CD14-positive monocyte (primary cell): Measurements from ENCODE around the gene SEMG1. TPM values are rescaled to one million over a fixed set of nuclear protein-coding genes. Genes with fewer than 3 reads are reported as not detected.
A peak's percentile ranks its signal among the peaks of the same experiment; 100 is the strongest.

Source experiments
- DNase-seq, 3 donors: peaks; one replicate each; pipeline ENCODE4 v3.0.0-alpha.2; 2011 to 2022
- H2AFZ ChIP-seq: 2 replicates; pipeline ENCODE4 v1.6.0; 2012; ENCODE audit warnings: mild to moderate bottlenecking, low read depth, low read length, inconsistent platforms; ENCODE audit not compliant: insufficient read depth, poor library complexity, severe bottlenecking
- H3K27ac ChIP-seq, 2 donors: 1 replicate in 1 of 2; 2 replicates in 1 of 2; pipeline ENCODE4 v1.5.1; 2012 to 2013; ENCODE audit warnings: low read length in 2 of 2, control low read depth in 1 of 2, inconsistent platforms in 1 of 2, low read depth in 1 of 2, mild to moderate bottlenecking in 1 of 2
- H3K27me3 ChIP-seq, 2 donors: one replicate each; pipeline versions ENCODE4 v1.6.0 to v1.6.1; 2011 to 2013; ENCODE audit warnings: low read length in 2 of 2; ENCODE audit not compliant: control insufficient read depth in 2 of 2, insufficient read depth in 2 of 2
- H3K36me3 ChIP-seq, 2 donors: replicated peaks in 1 of 2; 1 replicate in 1 of 2; 2 replicates in 1 of 2; pipeline versions ENCODE4 v1.5.1 to v1.6.1; 2012 to 2013; ENCODE audit warnings: low read length in 2 of 2, control low read depth in 1 of 2, inconsistent platforms in 1 of 2, mild to moderate bottlenecking in 1 of 2; ENCODE audit not compliant: insufficient read depth in 2 of 2, control insufficient read depth in 1 of 2
- H3K4me1 ChIP-seq, 2 donors: 1 replicate in 1 of 2; 2 replicates in 1 of 2; pipeline versions ENCODE4 v1.5.1 to v1.6.1; 2012 to 2013; ENCODE audit warnings: low read length in 2 of 2, control low read depth in 1 of 2, inconsistent platforms in 1 of 2, mild to moderate bottlenecking in 1 of 2, moderate library complexity in 1 of 2; ENCODE audit not compliant: insufficient read depth in 2 of 2, control insufficient read depth in 1 of 2
- H3K4me2 ChIP-seq: replicated peaks from 2 replicates; pipeline ENCODE3; 2012; ENCODE audit warnings: low read length, moderate library complexity, mild to moderate bottlenecking; ENCODE audit not compliant: poor library complexity, severe bottlenecking; ENCODE audit errors: extremely low read depth
- H3K4me3 ChIP-seq, 3 experiments: fragments of 200-600 bp in 1 of 3; sonication (generic) in 1 of 3; replicated peaks in 1 of 3; 1 replicate in 2 of 3; 2 replicates in 1 of 3; pipeline ENCODE4 v1.5.1; 2011 to 2013; ENCODE audit warnings: low read length in 3 of 3, mild to moderate bottlenecking in 3 of 3, control low read depth in 2 of 3, low read depth in 2 of 3, inconsistent platforms in 1 of 3, moderate library complexity in 1 of 3
- H3K79me2 ChIP-seq: 2 replicates; pipeline ENCODE4 v1.6.0; 2012; ENCODE audit warnings: mild to moderate bottlenecking, control low read depth, inconsistent platforms, low read length, moderate library complexity; ENCODE audit not compliant: insufficient read depth
- H3K9ac ChIP-seq: 2 replicates; pipeline ENCODE4 v1.6.0; 2017; ENCODE audit warnings: low read length, mild to moderate bottlenecking; ENCODE audit not compliant: insufficient read depth, poor library complexity, severe bottlenecking
- H3K9me3 ChIP-seq, 2 donors: replicated peaks in 1 of 2; 1 replicate in 1 of 2; 2 replicates in 1 of 2; pipeline versions ENCODE4 v1.5.1 to v1.6.1; 2012 to 2013; ENCODE audit warnings: low read length in 2 of 2, control low read depth in 1 of 2; ENCODE audit not compliant: control insufficient read depth in 1 of 2, insufficient read depth in 1 of 2
- H4K20me1 ChIP-seq: 2 replicates; pipeline ENCODE4 v1.6.0; 2012; ENCODE audit warnings: mild to moderate bottlenecking, low read length, control low read depth, moderate library complexity; ENCODE audit not compliant: insufficient read depth
- H3K27ac Mint-ChIP-seq, 7 donors: one replicate each; pipeline ENCODE4 v1.8.0; 2020; ENCODE audit warnings: mild to moderate bottlenecking in 7 of 7, mixed read lengths in 7 of 7, moderate library complexity in 6 of 7, inconsistent platforms in 2 of 7
- H3K27me3 Mint-ChIP-seq, 3 donors: one replicate each; pipeline ENCODE4 v1.8.0; 2021 to 2022; ENCODE audit warnings: low read depth in 3 of 3, mild to moderate bottlenecking in 3 of 3, mixed read lengths in 3 of 3, moderate library complexity in 3 of 3, inconsistent platforms in 1 of 3
- H3K36me3 Mint-ChIP-seq, 2 donors: one replicate each; pipeline ENCODE4 v1.8.0; 2020; ENCODE audit warnings: mixed read lengths in 2 of 2, inconsistent platforms in 1 of 2, mild to moderate bottlenecking in 1 of 2
- H3K4me1 Mint-ChIP-seq: one replicate; pipeline ENCODE4 v1.8.0; 2020; ENCODE audit warnings: mild to moderate bottlenecking, mixed read lengths
- H3K4me3 Mint-ChIP-seq, 2 donors: one replicate each; pipeline ENCODE4 v1.8.0; 2020; ENCODE audit warnings: mild to moderate bottlenecking in 2 of 2, mixed read lengths in 2 of 2, moderate library complexity in 1 of 2
- H3K9me3 Mint-ChIP-seq, 7 donors: one replicate each; pipeline ENCODE4 v1.8.0; 2020 to 2022; ENCODE audit warnings: mixed read lengths in 7 of 7, mild to moderate bottlenecking in 6 of 7, moderate library complexity in 6 of 7, inconsistent platforms in 2 of 7
- WGBS: methylation state at CpG from one replicate; pipeline ENCODE4 v1.1.5; 2013; ENCODE audit warnings: missing lambda C conversion rate; ENCODE audit not compliant: insufficient coverage; 5-methylcytosine and 5-hydroxymethylcytosine counted together
- intact Hi-C, 2 donors: fragments of 100-400 bp; cut with micrococcal nuclease; formaldehyde crosslinking; loops; one replicate each; pipeline versions ENCODE4 v1.15.0 to v1.15.1; 2023
- polyA plus RNA-seq, 3 donors: library from polyadenylated mRNA; depleted of rRNA in 1 of 3; unstranded in 2 of 3; stranded (reverse) in 1 of 3; fragments of 300-500 nt in 2 of 3; fragments of >200 nt in 1 of 3; fragmentation: Illumina TruSeq in 2 of 3; gene quantifications; 1 replicate in 2 of 3; 2 replicates in 1 of 3; pipeline ENCODE4 v1.2.3, GENCODE V29; 2012 to 2021
- TF ChIP-seq, protein P1 (sequence below): fragments of 200-600 bp; IDR thresholded peaks from one replicate; pipeline ENCODE4 v1.8.0; 2022; ENCODE audit warnings: antibody characterized with exemption, mild to moderate bottlenecking

Gene SEMG1
- polyA plus RNA-seq, 3 donors = not detected

- H3K27ac ChIP-seq = no peak overlapping the region
- H3K36me3 Mint-ChIP-seq = no peaks in the 10 kb centered on the region
- H4K20me1 ChIP-seq = no peaks in the 10 kb centered on the region
- H3K27me3 Mint-ChIP-seq = peaks cover 9 to 19% (median 14%) of the 10 kb centered on the region in 3 donors
- H3K27ac Mint-ChIP-seq = no peak overlapping the region
- H3K9me3 ChIP-seq = peaks cover 0 to 4% of the 10 kb centered on the region in 2 donors
- no peak overlapping the region for H3K4me3 ChIP-seq
- no peaks in the 10 kb centered on the region for H3K79me2 ChIP-seq
- no peak overlapping the region for H3K9ac ChIP-seq
- H3K27me3 ChIP-seq = peaks cover 0 to 2% of the 10 kb centered on the region in 2 donors
- no peak overlapping the region for H3K4me3 Mint-ChIP-seq
- no peaks in the 10 kb centered on the region for H3K36me3 ChIP-seq
- DNase-seq = no peak
- no peaks in the 10 kb centered on the region for H3K4me1 ChIP-seq
- no peaks in the 10 kb centered on the region for H3K4me1 Mint-ChIP-seq
- no peak overlapping the region for H3K4me2 ChIP-seq
- TF ChIP-seq, protein P1, sequence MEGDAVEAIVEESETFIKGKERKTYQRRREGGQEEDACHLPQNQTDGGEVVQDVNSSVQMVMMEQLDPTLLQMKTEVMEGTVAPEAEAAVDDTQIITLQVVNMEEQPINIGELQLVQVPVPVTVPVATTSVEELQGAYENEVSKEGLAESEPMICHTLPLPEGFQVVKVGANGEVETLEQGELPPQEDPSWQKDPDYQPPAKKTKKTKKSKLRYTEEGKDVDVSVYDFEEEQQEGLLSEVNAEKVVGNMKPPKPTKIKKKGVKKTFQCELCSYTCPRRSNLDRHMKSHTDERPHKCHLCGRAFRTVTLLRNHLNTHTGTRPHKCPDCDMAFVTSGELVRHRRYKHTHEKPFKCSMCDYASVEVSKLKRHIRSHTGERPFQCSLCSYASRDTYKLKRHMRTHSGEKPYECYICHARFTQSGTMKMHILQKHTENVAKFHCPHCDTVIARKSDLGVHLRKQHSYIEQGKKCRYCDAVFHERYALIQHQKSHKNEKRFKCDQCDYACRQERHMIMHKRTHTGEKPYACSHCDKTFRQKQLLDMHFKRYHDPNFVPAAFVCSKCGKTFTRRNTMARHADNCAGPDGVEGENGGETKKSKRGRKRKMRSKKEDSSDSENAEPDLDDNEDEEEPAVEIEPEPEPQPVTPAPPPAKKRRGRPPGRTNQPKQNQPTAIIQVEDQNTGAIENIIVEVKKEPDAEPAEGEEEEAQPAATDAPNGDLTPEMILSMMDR = no peak
- no CpG with 5 or more reads among the region's 1 CpG for WGBS
- peaks cover 0 to 9% (median 5%) of the 10 kb centered on the region in 7 donors for H3K9me3 Mint-ChIP-seq
- H2AFZ ChIP-seq = no peak overlapping the region
- intact Hi-C loops = no loop called here
Observed at GRCh38 chr20:45173522-45173921, 33.3 kb upstream of the SEMG1 start.

- Mint-ChIP-seq H3K36me3 (no peaks in the 10 kb centered on the region), H3K4me3 (no peak within 1 kb of the TSS), H3K4me1 (peaks cover 7% of the 10 kb centered on the region), H3K27me3 (peaks cover 10 to 11% (median 10%) of the 10 kb centered on the region in 3 donors), H3K27ac (no peak within 1 kb of the TSS), H3K9me3 (peaks cover 0 to 7% (median 4%) of the 10 kb centered on the region in 7 donors)
- DNase-seq = peak in 1 of 3 donors; percentile 23
- no peak within 1 kb of the TSS for H3K4me2 ChIP-seq
- H3K4me1 ChIP-seq = peaks cover 5 to 9% of the 10 kb centered on the region in 2 donors
- TF ChIP-seq, protein P1 = no peak
- H3K36me3 ChIP-seq = no peaks in the 10 kb centered on the region
- intact Hi-C loops = no loop called here
- no peak within 1 kb of the TSS for H3K9ac ChIP-seq
- H3K27ac ChIP-seq = no peak within 1 kb of the TSS
- no peak within 1 kb of the TSS for H2AFZ ChIP-seq
- H3K9me3 ChIP-seq = no peaks in the 10 kb centered on the region
- H3K27me3 ChIP-seq = peaks cover 0 to 2% of the 10 kb centered on the region in 2 donors
- H3K79me2 ChIP-seq = no peaks in the 10 kb centered on the region
- no peaks in the 10 kb centered on the region for H4K20me1 ChIP-seq
- no peak within 1 kb of the TSS for H3K4me3 ChIP-seq
- WGBS = 89% methylated on average over 5 of the region's 8 CpGs
Observed at GRCh38 chr20:45174434-45175364, 32.1 kb upstream of the SEMG1 start, which contains the start of gene PI3. Gene PI3, plus strand, starts transcription at chr20:45174902. Its CDS starts 21 bp downstream, at chr20:45174923.
